ENCODE data around the gene LINS1.

DNA sequence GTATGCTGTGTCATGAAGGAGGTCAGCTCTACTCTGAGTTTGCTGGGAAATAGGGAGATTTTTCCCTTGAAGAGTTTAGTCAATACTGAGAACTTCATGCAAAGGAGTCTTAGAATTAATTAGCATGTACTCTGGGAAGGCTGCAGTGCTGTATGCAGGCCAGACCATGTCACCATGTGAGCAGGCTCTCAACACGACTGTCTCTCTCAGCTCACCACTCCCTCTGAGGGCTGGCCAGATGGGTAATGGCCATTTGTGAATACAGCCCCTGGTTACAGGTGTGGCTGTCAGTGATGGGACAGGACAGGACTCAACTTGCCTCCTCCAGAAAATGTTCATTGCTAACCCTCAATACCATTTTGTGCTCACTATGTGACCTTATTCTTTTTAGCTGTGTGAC is 68.1 kb downstream of the LINS1 start:
- no peak for TF ChIP-seq EZH2 (IDR thresholded peaks at IDR 0.05; ENCODE audit: low read length)
- TF ChIP-seq, protein P1, sequence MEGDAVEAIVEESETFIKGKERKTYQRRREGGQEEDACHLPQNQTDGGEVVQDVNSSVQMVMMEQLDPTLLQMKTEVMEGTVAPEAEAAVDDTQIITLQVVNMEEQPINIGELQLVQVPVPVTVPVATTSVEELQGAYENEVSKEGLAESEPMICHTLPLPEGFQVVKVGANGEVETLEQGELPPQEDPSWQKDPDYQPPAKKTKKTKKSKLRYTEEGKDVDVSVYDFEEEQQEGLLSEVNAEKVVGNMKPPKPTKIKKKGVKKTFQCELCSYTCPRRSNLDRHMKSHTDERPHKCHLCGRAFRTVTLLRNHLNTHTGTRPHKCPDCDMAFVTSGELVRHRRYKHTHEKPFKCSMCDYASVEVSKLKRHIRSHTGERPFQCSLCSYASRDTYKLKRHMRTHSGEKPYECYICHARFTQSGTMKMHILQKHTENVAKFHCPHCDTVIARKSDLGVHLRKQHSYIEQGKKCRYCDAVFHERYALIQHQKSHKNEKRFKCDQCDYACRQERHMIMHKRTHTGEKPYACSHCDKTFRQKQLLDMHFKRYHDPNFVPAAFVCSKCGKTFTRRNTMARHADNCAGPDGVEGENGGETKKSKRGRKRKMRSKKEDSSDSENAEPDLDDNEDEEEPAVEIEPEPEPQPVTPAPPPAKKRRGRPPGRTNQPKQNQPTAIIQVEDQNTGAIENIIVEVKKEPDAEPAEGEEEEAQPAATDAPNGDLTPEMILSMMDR (optimal IDR thresholded peaks at IDR 0.05 in 1 of 3, IDR thresholded peaks at IDR 0.05 in 1 of 3, conservative IDR thresholded peaks at IDR 0.05 in 1 of 3; ENCODE audit: extremely low read depth in 1 of 3, insufficient read depth in 2 of 3, low read length in 3 of 3) = no peak

All from keratinocyte (primary cell).